GM19193 (cell line): ENCODE data around the gene SLC39A12.

ENCODE experiments used
- POLR2A ChIP-seq: IDR thresholded peaks from 4 replicates; pipeline ENCODE4 v1.6.1; 2011; ENCODE audit not compliant: insufficient read depth, insufficient read length; ENCODE audit errors: extremely low read depth

The SLC39A12 gene

DNA sequence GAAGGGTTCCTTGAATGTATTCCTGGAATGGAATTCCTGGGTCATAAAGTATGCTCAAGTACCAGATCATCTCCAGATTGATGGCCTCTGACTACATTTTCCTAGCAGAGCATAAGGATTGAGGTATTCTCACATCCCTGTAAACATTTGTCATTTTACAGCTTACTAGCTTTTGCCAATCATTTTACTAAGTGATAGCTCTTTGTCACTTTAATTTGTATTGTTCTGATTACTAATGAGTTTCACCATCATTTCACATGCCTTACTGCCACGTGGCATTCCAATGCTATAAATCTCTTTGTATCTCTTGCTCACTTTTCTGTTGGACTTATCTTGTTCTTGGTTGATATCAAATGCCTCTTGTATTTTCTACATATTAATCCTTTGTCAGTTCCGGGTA, 119.9 kb downstream of the SLC39A12 start:
- TF ChIP-seq POLR2A: no peak

DNA sequence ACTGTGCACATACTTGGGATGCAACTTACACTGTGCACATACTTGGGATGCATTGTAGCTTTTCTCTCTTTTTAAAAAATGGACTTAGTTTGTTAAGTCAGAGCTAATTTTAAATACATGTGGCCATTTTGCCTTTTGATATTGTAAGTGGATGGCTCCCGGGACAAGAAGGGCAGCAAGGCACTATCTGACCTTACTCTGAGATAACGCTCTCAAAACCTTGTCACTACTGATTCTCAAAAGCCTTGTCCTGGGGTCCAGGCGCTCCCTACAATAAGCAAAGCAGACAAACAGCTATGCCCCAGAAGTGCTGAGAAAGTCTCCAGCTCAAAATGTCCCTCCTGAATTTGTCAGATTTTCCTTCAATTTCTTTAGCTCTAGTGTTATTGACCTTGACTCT, 121.6 kb downstream of the SLC39A12 start:
- no peak for TF ChIP-seq POLR2A

DNA sequence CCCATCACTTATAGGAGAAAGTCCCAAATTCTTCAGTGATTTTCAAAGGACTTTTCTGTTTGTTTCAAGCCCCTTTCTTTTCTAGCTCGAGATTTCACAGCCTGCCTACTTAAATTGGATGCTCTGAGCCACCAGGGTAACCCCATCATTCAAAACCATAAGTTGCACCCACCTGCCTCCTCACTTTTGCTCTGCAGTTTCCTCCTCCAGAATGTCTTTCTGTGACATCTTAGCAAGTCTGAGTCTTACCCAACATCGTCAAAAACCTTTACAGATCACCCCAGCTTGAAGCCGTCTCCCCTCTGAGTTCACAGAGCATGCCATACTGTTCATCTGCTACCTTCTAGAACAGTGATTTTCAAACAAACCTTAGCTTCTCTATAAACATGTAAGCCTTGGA, 124.2 kb downstream of the SLC39A12 start:
- no peak for TF ChIP-seq POLR2A

DNA sequence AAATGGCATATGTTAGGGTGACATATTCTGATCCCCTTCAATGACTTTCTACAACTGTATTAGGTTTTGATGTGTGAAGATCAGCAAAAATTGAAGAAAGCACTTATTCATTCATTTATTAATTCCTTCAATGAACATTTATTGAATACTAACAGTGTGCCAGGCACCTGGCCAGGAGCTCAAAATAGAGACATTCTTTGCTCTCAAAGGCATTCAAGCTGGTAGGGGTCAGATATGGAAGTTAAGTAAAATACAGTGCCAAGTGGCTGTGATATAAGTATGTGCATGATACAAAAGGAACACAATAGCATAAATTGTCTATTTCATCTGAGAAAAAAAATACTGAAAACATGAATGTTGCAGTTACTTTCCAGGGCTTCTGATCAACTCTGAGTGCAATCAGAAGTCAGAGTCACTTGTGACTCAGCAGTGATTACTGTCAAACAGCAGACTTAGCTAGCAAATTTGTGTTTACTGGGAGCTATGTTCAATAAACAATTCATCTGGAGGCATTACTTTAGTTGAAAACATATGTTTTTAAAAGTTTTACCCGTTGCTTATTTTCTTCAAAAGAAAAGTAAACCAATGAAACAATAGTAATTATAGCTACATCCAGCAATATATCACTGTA, 128.1 kb downstream of the SLC39A12 start:
- no peak for TF ChIP-seq POLR2A

DNA sequence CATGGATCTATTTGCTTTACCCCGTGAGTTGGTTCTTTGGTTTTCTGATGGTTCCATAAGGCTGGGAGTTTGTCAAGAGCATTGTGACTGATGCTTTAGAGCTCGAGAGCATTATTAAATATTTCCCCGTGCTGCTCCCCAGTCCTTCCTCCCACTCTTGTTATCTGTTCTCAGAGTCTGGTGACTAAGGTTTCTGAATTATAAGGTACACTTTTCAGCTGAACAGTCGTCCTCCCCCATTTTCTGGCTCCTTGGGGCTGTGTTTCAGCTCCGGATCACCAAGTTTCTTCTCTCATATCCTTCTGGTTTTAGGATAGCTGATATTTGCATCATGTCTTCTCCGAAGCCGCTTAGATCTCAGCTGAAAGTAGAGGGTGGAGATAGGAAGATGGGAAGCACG, 130.7 kb downstream of the SLC39A12 start:
- TF ChIP-seq POLR2A: no peak

DNA sequence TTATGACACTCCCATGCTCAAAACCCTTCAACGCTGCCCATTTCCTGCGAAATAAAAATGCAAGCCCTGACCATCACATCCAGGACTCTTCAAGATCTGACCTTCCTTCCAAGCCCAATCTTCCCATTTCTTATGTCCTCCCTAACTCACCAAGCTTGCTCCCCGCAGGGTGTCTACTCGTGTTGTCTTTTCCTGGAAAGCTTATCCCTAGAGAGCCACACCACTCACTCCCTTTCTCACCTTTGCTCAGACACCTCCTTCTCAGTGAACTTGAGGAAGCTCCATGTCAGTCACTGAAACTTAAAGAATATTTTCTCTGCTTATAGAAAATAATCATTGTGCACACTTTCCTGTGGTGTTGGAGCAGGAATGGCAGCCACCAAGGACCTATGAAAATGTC, 134.1 kb downstream of the SLC39A12 start:
- no peak for TF ChIP-seq POLR2A

DNA sequence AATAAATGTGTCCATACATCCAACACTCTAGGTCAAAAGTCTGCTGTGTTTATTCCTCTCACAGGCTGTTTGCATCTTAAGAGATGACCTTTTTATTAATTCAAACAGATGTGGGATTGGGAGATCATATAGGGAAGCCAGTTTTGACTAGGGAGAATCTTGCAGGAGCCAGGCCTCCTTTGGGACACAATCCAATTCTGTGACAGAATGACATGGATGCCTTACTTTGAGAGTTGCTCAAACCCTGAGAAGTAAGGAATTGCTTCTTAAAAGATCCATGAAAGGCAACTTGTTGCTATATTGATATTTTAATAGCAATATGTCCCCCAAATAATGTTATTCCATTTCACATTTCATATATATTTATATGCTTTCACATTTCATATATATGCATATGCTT, 135.0 kb downstream of the SLC39A12 start:
- TF ChIP-seq POLR2A: no peak

DNA sequence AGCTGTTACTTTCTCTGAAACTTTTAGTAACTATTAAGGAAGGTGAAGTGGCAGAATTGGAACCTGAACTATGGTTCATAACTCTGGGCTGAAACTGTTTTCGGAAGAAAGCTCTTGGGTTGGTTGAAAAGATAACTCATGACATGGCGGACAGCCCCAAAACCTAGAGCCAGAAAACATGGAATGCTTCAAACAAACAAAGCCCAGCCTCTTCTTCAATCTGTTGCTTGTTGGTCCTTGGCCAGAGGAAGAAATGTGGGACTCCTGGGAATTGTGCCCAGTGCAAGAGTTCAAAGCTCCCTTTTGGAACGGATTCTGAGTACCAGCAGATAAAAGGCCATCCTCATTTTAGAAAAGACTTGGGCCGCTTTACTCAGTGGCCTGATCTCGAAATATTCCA, 135.6 kb downstream of the SLC39A12 start:
- no peak for TF ChIP-seq POLR2A
